Astrocyte (in vitro differentiated cells and primary cell): Measurements from ENCODE around the gene C13orf46. TPM values are rescaled to one million over a fixed set of nuclear protein-coding genes. Genes with fewer than 3 reads are reported as not detected.

Experiments used
- DNase-seq: peaks from one replicate; pipeline ENCODE4 v3.0.0-alpha.2; 2010; ENCODE audit warnings: low read depth
- FAIRE-seq: peaks from 2 replicates; lab custom pipeline; 2011; peaks lifted over from hg19 to GRCh38; lab: Jason Lieb, UNC
- H2AFZ ChIP-seq: 2 replicates; pipeline ENCODE4 v1.6.0; 2012; ENCODE audit warnings: low read depth, low read length, inconsistent platforms
- H3K27ac ChIP-seq: 2 replicates; pipeline ENCODE4 v1.5.1; 2011; ENCODE audit warnings: low read depth, low read length, inconsistent platforms
- H3K27me3 ChIP-seq: 2 replicates; pipeline ENCODE4 v1.6.0; 2011; ENCODE audit warnings: low read length, inconsistent platforms; ENCODE audit not compliant: insufficient read depth
- H3K36me3 ChIP-seq: 2 replicates; pipeline ENCODE4 v1.5.1; 2011; ENCODE audit warnings: low read length, inconsistent platforms; ENCODE audit not compliant: insufficient read depth
- H3K4me1 ChIP-seq: 2 replicates; pipeline ENCODE4 v1.5.1; 2011; ENCODE audit warnings: low read length, inconsistent platforms; ENCODE audit not compliant: insufficient read depth
- H3K4me2 ChIP-seq: 2 replicates; pipeline ENCODE4 v1.6.0; 2012; ENCODE audit warnings: low read length, inconsistent platforms
- H3K4me3 ChIP-seq: 2 replicates; pipeline ENCODE4 v1.5.1; 2011; ENCODE audit warnings: low read depth, mild to moderate bottlenecking, low read length, inconsistent platforms; ENCODE audit not compliant: insufficient read depth
- H3K79me2 ChIP-seq: 2 replicates; pipeline ENCODE4 v1.6.0; 2012; ENCODE audit warnings: mild to moderate bottlenecking, low read length, inconsistent platforms; ENCODE audit not compliant: insufficient read depth
- H3K9ac ChIP-seq: 2 replicates; pipeline ENCODE4 v1.6.0; 2012; ENCODE audit warnings: mild to moderate bottlenecking, low read length, inconsistent platforms
- H3K9me3 ChIP-seq: 2 replicates; pipeline ENCODE4 v1.5.1; 2012; ENCODE audit warnings: low read depth, mild to moderate bottlenecking, low read length, inconsistent platforms; ENCODE audit not compliant: insufficient read depth
- H4K20me1 ChIP-seq: 2 replicates; pipeline ENCODE4 v1.6.0; 2012; ENCODE audit warnings: low read length, inconsistent platforms; ENCODE audit not compliant: insufficient read depth
- H3K27ac Mint-ChIP-seq: one replicate; pipeline ENCODE4 v1.8.0; 2021; ENCODE audit warnings: mild to moderate bottlenecking, mixed read lengths; ENCODE audit not compliant: unreplicated experiment
- H3K27me3 Mint-ChIP-seq: one replicate; pipeline ENCODE4 v1.8.0; 2021; ENCODE audit warnings: low read depth, mixed read lengths; ENCODE audit not compliant: unreplicated experiment
- H3K36me3 Mint-ChIP-seq: one replicate; pipeline ENCODE4 v1.8.0; 2021; ENCODE audit warnings: low read depth, mixed read lengths; ENCODE audit not compliant: unreplicated experiment
- H3K4me1 Mint-ChIP-seq: one replicate; pipeline ENCODE4 v1.8.0; 2021; ENCODE audit warnings: low read depth, mixed read lengths; ENCODE audit not compliant: unreplicated experiment
- H3K4me3 Mint-ChIP-seq: one replicate; pipeline ENCODE4 v1.8.0; 2021; ENCODE audit warnings: mild to moderate bottlenecking, moderate library complexity, mixed read lengths; ENCODE audit not compliant: unreplicated experiment
- H3K9me3 Mint-ChIP-seq: one replicate; pipeline ENCODE4 v1.8.0; 2021; ENCODE audit warnings: mild to moderate bottlenecking, mixed read lengths; ENCODE audit not compliant: unreplicated experiment
- CTCF ChIP-seq: IDR thresholded peaks from 2 replicates; pipeline ENCODE4 v1.5.1; 2011; ENCODE audit warnings: low read depth, mild to moderate bottlenecking, inconsistent platforms, low read length, moderate library complexity; ENCODE audit not compliant: insufficient read depth
- EZH2 ChIP-seq: IDR thresholded peaks from 2 replicates; pipeline ENCODE4 v1.6.1; 2012; ENCODE audit warnings: mild to moderate bottlenecking, low read length, inconsistent platforms; ENCODE audit not compliant: insufficient read depth
- total RNA-seq: library from RNA; stranded (reverse); gene quantifications from 2 replicates; pipeline ENCODE4 v1.2.1, GENCODE V29; 2021

C13orf46 gene
- total RNA-seq, 1 donor from 2014 or later = 5.0 TPM

GRCh38 chr13:114002009-114002544 lies 28.2 kb upstream of the C13orf46 start:
- H3K4me3 Mint-ChIP-seq = no peak overlapping the region
- DNase-seq (no peak), FAIRE-seq (no peak)
- Histone ChIP-seq H3K9ac (no peak overlapping the region), H2AFZ (no peak overlapping the region), H3K9me3 (no peaks in the 10 kb centered on the region), H3K4me3 (no peak overlapping the region), H3K27me3 (no peaks in the 10 kb centered on the region), H3K4me2 (no peak overlapping the region), H3K36me3 (peaks cover 9% of the 10 kb centered on the region), H3K79me2 (no peaks in the 10 kb centered on the region), H3K4me1 (peaks cover 11% of the 10 kb centered on the region), H3K27ac (no peak overlapping the region), H4K20me1 (peaks cover 14% of the 10 kb centered on the region)
- H3K9me3 Mint-ChIP-seq = no peaks in the 10 kb centered on the region
- H3K27ac Mint-ChIP-seq = no peak overlapping the region
- H3K27me3 Mint-ChIP-seq = no peaks in the 10 kb centered on the region
- H3K4me1 Mint-ChIP-seq = no peaks in the 10 kb centered on the region
- peaks cover 19% of the 10 kb centered on the region for H3K36me3 Mint-ChIP-seq
- TF ChIP-seq CTCF = no peak

GRCh38 chr13:114001331-114002008 lies 27.6 kb upstream of the C13orf46 start:
- TF ChIP-seq EZH2 (no peak), CTCF (no peak)
- peaks cover 19% of the 10 kb centered on the region for H3K36me3 Mint-ChIP-seq
- Histone ChIP-seq H3K36me3 (peaks cover 12% of the 10 kb centered on the region), H3K9ac (no peak overlapping the region), H4K20me1 (peaks cover 14% of the 10 kb centered on the region), H3K79me2 (no peaks in the 10 kb centered on the region), H2AFZ (no peak overlapping the region), H3K4me3 (no peak overlapping the region), H3K9me3 (no peaks in the 10 kb centered on the region), H3K4me1 (peaks cover 11% of the 10 kb centered on the region), H3K27me3 (no peaks in the 10 kb centered on the region), H3K4me2 (no peak overlapping the region), H3K27ac (no peak overlapping the region)
- H3K4me3 Mint-ChIP-seq = no peak overlapping the region
- FAIRE-seq (no peak), DNase-seq (no peak)
- H3K4me1 Mint-ChIP-seq = no peaks in the 10 kb centered on the region
- no peak overlapping the region for H3K27ac Mint-ChIP-seq
- no peaks in the 10 kb centered on the region for H3K9me3 Mint-ChIP-seq
- no peaks in the 10 kb centered on the region for H3K27me3 Mint-ChIP-seq
